Body of pancreas (tissue), 4 donors: Measurements from ENCODE around the gene SPINK13.

Experiments used
- POLR2A ChIP-seq, 3 donors: fragments of 450-650 bp; IDR thresholded peaks; one replicate each; pipeline ENCODE4 v1.6.1; 2016; ENCODE audit warnings: antibody characterized with exemption in 3 of 3, mild to moderate bottlenecking in 2 of 3
- TF ChIP-seq, protein P1 (sequence below), 7 experiments: fragments of 450-650 bp in 4 of 7; fragments of 200-600 bp in 3 of 7; sonication (generic) in 3 of 7; IDR thresholded peaks; one replicate each; pipeline ENCODE4 v1.5.1; 2016 to 2019; ENCODE audit warnings: antibody characterized with exemption in 7 of 7

DNA sequence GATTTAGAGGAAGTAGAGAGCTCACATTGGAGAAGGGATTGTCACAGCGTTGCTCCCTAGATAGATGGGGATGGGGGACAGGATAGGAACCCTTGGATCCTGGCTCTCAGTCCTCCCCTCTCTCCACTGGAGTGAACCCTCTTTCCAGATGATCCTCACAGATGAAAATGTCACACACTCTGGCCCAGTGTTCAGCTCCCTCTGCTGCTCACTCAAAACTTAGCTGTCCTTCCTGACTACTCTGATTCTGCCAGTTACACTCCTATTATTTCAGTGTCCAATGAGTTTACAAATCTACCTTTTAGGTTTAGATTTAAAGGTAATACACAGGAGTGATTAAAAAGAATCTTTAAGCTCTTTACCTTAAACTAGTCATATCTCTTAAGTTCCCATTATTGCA lies 37.9 kb downstream of the SPINK13 start:
- TF ChIP-seq, protein P1, sequence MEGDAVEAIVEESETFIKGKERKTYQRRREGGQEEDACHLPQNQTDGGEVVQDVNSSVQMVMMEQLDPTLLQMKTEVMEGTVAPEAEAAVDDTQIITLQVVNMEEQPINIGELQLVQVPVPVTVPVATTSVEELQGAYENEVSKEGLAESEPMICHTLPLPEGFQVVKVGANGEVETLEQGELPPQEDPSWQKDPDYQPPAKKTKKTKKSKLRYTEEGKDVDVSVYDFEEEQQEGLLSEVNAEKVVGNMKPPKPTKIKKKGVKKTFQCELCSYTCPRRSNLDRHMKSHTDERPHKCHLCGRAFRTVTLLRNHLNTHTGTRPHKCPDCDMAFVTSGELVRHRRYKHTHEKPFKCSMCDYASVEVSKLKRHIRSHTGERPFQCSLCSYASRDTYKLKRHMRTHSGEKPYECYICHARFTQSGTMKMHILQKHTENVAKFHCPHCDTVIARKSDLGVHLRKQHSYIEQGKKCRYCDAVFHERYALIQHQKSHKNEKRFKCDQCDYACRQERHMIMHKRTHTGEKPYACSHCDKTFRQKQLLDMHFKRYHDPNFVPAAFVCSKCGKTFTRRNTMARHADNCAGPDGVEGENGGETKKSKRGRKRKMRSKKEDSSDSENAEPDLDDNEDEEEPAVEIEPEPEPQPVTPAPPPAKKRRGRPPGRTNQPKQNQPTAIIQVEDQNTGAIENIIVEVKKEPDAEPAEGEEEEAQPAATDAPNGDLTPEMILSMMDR (IDR thresholded peaks at IDR 0.05): no peak
- no peak for TF ChIP-seq POLR2A (IDR thresholded peaks at IDR 0.05)
